ENCODE results near the gene CCNJL.
A peak's percentile ranks its signal among the peaks of the same experiment; 100 is the strongest.

Gene CCNJL

DNA sequence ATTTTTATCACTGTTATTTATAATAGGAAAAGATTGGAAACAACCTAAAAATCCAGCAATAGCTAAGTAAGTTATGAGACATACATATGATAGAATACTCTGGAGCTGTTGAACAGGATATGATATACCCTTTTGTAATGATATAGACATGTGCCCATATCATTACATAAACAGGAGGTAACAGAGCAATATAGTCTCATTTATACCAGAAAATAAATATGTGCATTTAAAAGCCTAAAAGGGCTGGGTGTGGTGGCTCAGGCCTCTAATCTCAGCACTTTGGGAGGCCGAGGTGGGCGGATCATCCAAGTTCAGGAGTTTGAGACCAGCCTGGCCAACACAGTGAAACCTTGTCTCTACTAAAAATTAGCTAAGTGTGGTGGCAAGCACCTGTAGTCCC is 85.4 kb downstream of the CCNJL start:
- Histone ChIP-seq H3K4me1 (ENCODE audit: control insufficient read depth, low read length) (0 out of 2 replicates have a peak, but pooled peaks cover 2% of the 10 kb centered on the region), H3K4me3 (ENCODE audit: low read length) (no peak overlapping the region), H3K9me2 (replicated peaks; ENCODE audit: control insufficient read depth, low read length) (no peaks in the 10 kb centered on the region), H3F3A (ENCODE audit: control insufficient read depth, insufficient read depth) (no peaks in the 10 kb centered on the region), H3K79me2 (ENCODE audit: control insufficient read depth, low read length) (no peaks in the 10 kb centered on the region), H3K27ac (ENCODE audit: low read depth, low read length) (no peak overlapping the region), H3K36me3 (ENCODE audit: control insufficient read depth, low read length) (no peaks in the 10 kb centered on the region), H3K9me3 (ENCODE audit: control insufficient read depth, insufficient read depth, low read length) (no peaks in the 10 kb centered on the region), H3K27me3 (ENCODE audit: control insufficient read depth, low read length) (no peaks in the 10 kb centered on the region), H4K20me1 (ENCODE audit: control insufficient read depth, insufficient read depth, low read depth, low read length) (no peaks in the 10 kb centered on the region), H3K4me2 (ENCODE audit: low read length) (no peak overlapping the region)
- no peak for TF ChIP-seq EZH2phosphoT487 (IDR thresholded peaks at IDR 0.05; ENCODE audit: borderline replicate concordance, low read length)
- no peak for TF ChIP-seq CTCF (IDR thresholded peaks at IDR 0.05; ENCODE audit: low read depth, low read length, poor library complexity, severe bottlenecking)

GRCh38 chr5:160221082-160221481 is 91.3 kb downstream of the CCNJL start:
- no peaks in the 10 kb centered on the region for H4K20me1 ChIP-seq (ENCODE audit: control insufficient read depth, insufficient read depth, low read depth, low read length)
- H3K27me3 ChIP-seq (ENCODE audit: control insufficient read depth, low read length), result no peaks in the 10 kb centered on the region; the same call in 1 of the 2 replicates
- no peaks in the 10 kb centered on the region for H3F3A ChIP-seq (ENCODE audit: control insufficient read depth, insufficient read depth)
- H3K4me2 ChIP-seq (ENCODE audit: low read length), result peak overlapping the region; percentile 45; the same call in 1 of the 2 replicates
- no peaks in the 10 kb centered on the region for H3K79me2 ChIP-seq (ENCODE audit: control insufficient read depth, low read length)
- TF ChIP-seq CTCF (IDR thresholded peaks at IDR 0.05; ENCODE audit: low read depth, low read length, poor library complexity, severe bottlenecking) (no peak), EZH2phosphoT487 (IDR thresholded peaks at IDR 0.05; ENCODE audit: borderline replicate concordance, low read length) (no peak)
- no peaks in the 10 kb centered on the region for H3K9me3 ChIP-seq (ENCODE audit: control insufficient read depth, insufficient read depth, low read length)
- H3K4me1 ChIP-seq (ENCODE audit: control insufficient read depth, low read length), result peaks cover 17% of the 10 kb centered on the region
- H3K9me2 ChIP-seq (replicated peaks; ENCODE audit: control insufficient read depth, low read length), result no peaks in the 10 kb centered on the region
- no peak overlapping the region for H3K4me3 ChIP-seq (ENCODE audit: low read length)
- no peak overlapping the region for H3K27ac ChIP-seq (ENCODE audit: low read depth, low read length)
- no peaks in the 10 kb centered on the region for H3K36me3 ChIP-seq (ENCODE audit: control insufficient read depth, low read length)

- H3K27me3 ChIP-seq (ENCODE audit: control insufficient read depth, low read length), result no peaks in the 10 kb centered on the region; the same call in 1 of the 2 replicates
- no peaks in the 10 kb centered on the region for H3K9me3 ChIP-seq (ENCODE audit: control insufficient read depth, insufficient read depth, low read length)
- TF ChIP-seq CTCF (IDR thresholded peaks at IDR 0.05; ENCODE audit: low read depth, low read length, poor library complexity, severe bottlenecking), result no peak
- no peak for TF ChIP-seq EZH2phosphoT487 (IDR thresholded peaks at IDR 0.05; ENCODE audit: borderline replicate concordance, low read length)
- H3K9me2 ChIP-seq (replicated peaks; ENCODE audit: control insufficient read depth, low read length), result no peaks in the 10 kb centered on the region
- peaks cover 17% of the 10 kb centered on the region for H3K4me1 ChIP-seq (ENCODE audit: control insufficient read depth, low read length)
- H3F3A ChIP-seq (ENCODE audit: control insufficient read depth, insufficient read depth), result no peaks in the 10 kb centered on the region
- no peaks in the 10 kb centered on the region for H3K36me3 ChIP-seq (ENCODE audit: control insufficient read depth, low read length)
- H4K20me1 ChIP-seq (ENCODE audit: control insufficient read depth, insufficient read depth, low read depth, low read length), result no peaks in the 10 kb centered on the region
- H3K4me2 ChIP-seq (ENCODE audit: low read length), result no peak overlapping the region
- no peak overlapping the region for H3K27ac ChIP-seq (ENCODE audit: low read depth, low read length)
- H3K4me3 ChIP-seq (ENCODE audit: low read length), result no peak overlapping the region
- no peaks in the 10 kb centered on the region for H3K79me2 ChIP-seq (ENCODE audit: control insufficient read depth, low read length)
Measured at GRCh38 chr5:160219356-160219755, 93.0 kb downstream of the CCNJL start.

All from DOHH2 (cell line).